B cell (primary cell): ENCODE measurements around the gene SIAH3. TPM values are rescaled to one million over a fixed set of nuclear protein-coding genes. Genes with fewer than 3 reads are reported as not detected.

Experiments
- ATAC-seq: fragments of 200-7000 bp; cut with Tn5 transposase; one replicate; pipeline ENCODE4 v1.10.0; 2021; ENCODE audit warnings: low read depth, mild to moderate bottlenecking, moderate number of reproducible peaks, moderate library complexity
- CTCF ChIA-PET: fragments of 350-600 bp; sonication (Branson Sonifier 250); formaldehyde crosslinking; loops from one replicate; lab custom pipeline; 2021; ENCODE audit warnings: antibody characterized with exemption, inconsistent platforms; lab: Charles Lee
- POLR2A ChIA-PET: fragments of 350-600 bp; sonication (Branson Sonifier 250); formaldehyde crosslinking; loops from one replicate; lab custom pipeline; 2021; ENCODE audit warnings: antibody characterized with exemption; lab: Charles Lee
- DNase-seq: peaks from one replicate; pipeline ENCODE4 v3.0.0; 2013
- H2AFZ ChIP-seq: 2 replicates; pipeline ENCODE4 v1.6.1; 2012; ENCODE audit warnings: mild to moderate bottlenecking, low read depth, low read length; ENCODE audit not compliant: insufficient read depth, poor library complexity, severe bottlenecking
- H3K27ac ChIP-seq, 2 donors: 1 replicate in 1 of 2; 2 replicates in 1 of 2; pipeline ENCODE4 v1.5.1; 2012 to 2013; ENCODE audit warnings: low read length in 2 of 2, mild to moderate bottlenecking in 2 of 2, moderate library complexity in 1 of 2
- H3K27me3 ChIP-seq, 4 experiments: fragments of 200-600 bp in 1 of 4; sonication (generic) in 1 of 4; replicated peaks in 1 of 4; 1 replicate in 2 of 4; 2 replicates in 2 of 4; pipeline versions ENCODE4 v1.6.1 to v1.7.0; 2013 to 2016; ENCODE audit warnings: low read length in 3 of 4, mild to moderate bottlenecking in 2 of 4, mixed read lengths in 1 of 4, moderate library complexity in 1 of 4; ENCODE audit not compliant: insufficient read depth in 4 of 4, control insufficient read depth in 3 of 4; ENCODE audit errors: control extremely low read depth in 1 of 4
- H3K36me3 ChIP-seq, 2 experiments: replicated peaks in 1 of 2; 1 replicate in 1 of 2; 2 replicates in 1 of 2; pipeline versions ENCODE4 v1.6.1 to v1.7.1; 2013; ENCODE audit warnings: low read length in 1 of 2; ENCODE audit not compliant: insufficient read depth in 2 of 2, control insufficient read depth in 1 of 2; ENCODE audit errors: control extremely low read depth in 1 of 2, extremely low read depth in 1 of 2
- H3K4me1 ChIP-seq, 2 donors: fragments of 200-600 bp in 1 of 2; sonication (generic) in 1 of 2; 1 replicate in 1 of 2; 2 replicates in 1 of 2; pipeline versions ENCODE4 v1.5.1 to v1.6.1; 2013 to 2017; ENCODE audit warnings: low read length in 2 of 2; ENCODE audit not compliant: control insufficient read depth in 2 of 2, insufficient read depth in 2 of 2
- H3K4me2 ChIP-seq: replicated peaks from 2 replicates; pipeline ENCODE3; 2012; ENCODE audit warnings: mild to moderate bottlenecking, low read depth, low read length; ENCODE audit not compliant: poor library complexity, severe bottlenecking
- H3K4me3 ChIP-seq, 5 experiments: fragments of 200-600 bp in 1 of 5; sonication (generic) in 1 of 5; 1 replicate in 3 of 5; 2 replicates in 2 of 5; pipeline versions ENCODE4 v1.5.1 to v1.7.0; 2011 to 2016; ENCODE audit warnings: low read length in 4 of 5, mild to moderate bottlenecking in 4 of 5, low read depth in 2 of 5, control low read depth in 1 of 5, moderate library complexity in 1 of 5; ENCODE audit not compliant: insufficient read depth in 1 of 5; ENCODE audit errors: control extremely low read depth in 1 of 5, extremely low read depth in 1 of 5
- H3K79me2 ChIP-seq: fragments of 200-600 bp; sonication (generic); one replicate; pipeline ENCODE4 v1.6.0; 2016; ENCODE audit warnings: low read length; ENCODE audit not compliant: control insufficient read depth, insufficient read depth
- H3K9ac ChIP-seq: fragments of 200-600 bp; sonication (generic); 2 replicates; pipeline ENCODE4 v1.6.1; 2017; ENCODE audit warnings: mild to moderate bottlenecking, low read length, moderate library complexity
- H3K9me3 ChIP-seq, 3 donors: one replicate each; pipeline versions ENCODE4 v1.6.1 to v1.7.1; 2013; ENCODE audit warnings: low read length in 2 of 3; ENCODE audit not compliant: control insufficient read depth in 2 of 3, insufficient read depth in 1 of 3; ENCODE audit errors: control extremely low read depth in 1 of 3
- H4K20me1 ChIP-seq: 2 replicates; pipeline ENCODE4 v1.6.0; 2012; ENCODE audit warnings: mild to moderate bottlenecking, low read length; ENCODE audit not compliant: insufficient read depth, control insufficient read depth, poor library complexity, severe bottlenecking
- H3K27ac Mint-ChIP-seq: one replicate; pipeline ENCODE4 v1.8.0; 2021; ENCODE audit warnings: mixed read lengths
- H3K27me3 Mint-ChIP-seq: one replicate; pipeline ENCODE4 v1.8.0; 2021; ENCODE audit warnings: mixed read lengths
- H3K4me1 Mint-ChIP-seq: one replicate; pipeline ENCODE4 v1.8.0; 2021; ENCODE audit warnings: mixed read lengths
- H3K4me3 Mint-ChIP-seq: one replicate; pipeline ENCODE4 v1.8.0; 2021; ENCODE audit warnings: mixed read lengths
- H3K9me3 Mint-ChIP-seq: one replicate; pipeline ENCODE4 v1.8.0; 2022; ENCODE audit warnings: mixed read lengths; ENCODE audit not compliant: insufficient read depth
- EZH2 ChIP-seq: IDR thresholded peaks from 2 replicates; pipeline ENCODE4 v1.6.1; 2012; ENCODE audit warnings: borderline replicate concordance, low read depth, mild to moderate bottlenecking, moderate library complexity, low read length; ENCODE audit not compliant: insufficient read depth, poor library complexity, severe bottlenecking
- WGBS: methylation state at CpG from one replicate; pipeline ENCODE4 v1.1.5; 2013; ENCODE audit warnings: missing lambda C conversion rate; ENCODE audit not compliant: insufficient coverage; 5-methylcytosine and 5-hydroxymethylcytosine counted together
- intact Hi-C: fragments of 100-400 bp; cut with micrococcal nuclease; formaldehyde crosslinking; loops from one replicate; pipeline ENCODE4 v1.10.0; 2022
- polyA plus RNA-seq: library from polyadenylated mRNA; depleted of rRNA; stranded (reverse); fragments of >200 nt; gene quantifications from 2 replicates; pipeline ENCODE4 v1.2.3, GENCODE V29; 2012
- total RNA-seq, 2 donors: library from RNA; stranded (reverse); fragments of 120-200 nt in 1 of 2; gene quantifications; 1 replicate in 1 of 2; 2 replicates in 1 of 2; pipeline versions ENCODE4 v1.2.3 to v1.2.4, GENCODE V29; 2013 to 2022
- TF ChIP-seq, protein P1 (sequence below): fragments of 200-600 bp; IDR thresholded peaks from one replicate; pipeline ENCODE4 v1.8.0; 2022; ENCODE audit warnings: antibody characterized with exemption, mild to moderate bottlenecking

The SIAH3 gene
- total and polyA plus RNA-seq, 2 donors (not counting 1 experiment from before 2014, with no cell fraction given): not detected

DNA sequence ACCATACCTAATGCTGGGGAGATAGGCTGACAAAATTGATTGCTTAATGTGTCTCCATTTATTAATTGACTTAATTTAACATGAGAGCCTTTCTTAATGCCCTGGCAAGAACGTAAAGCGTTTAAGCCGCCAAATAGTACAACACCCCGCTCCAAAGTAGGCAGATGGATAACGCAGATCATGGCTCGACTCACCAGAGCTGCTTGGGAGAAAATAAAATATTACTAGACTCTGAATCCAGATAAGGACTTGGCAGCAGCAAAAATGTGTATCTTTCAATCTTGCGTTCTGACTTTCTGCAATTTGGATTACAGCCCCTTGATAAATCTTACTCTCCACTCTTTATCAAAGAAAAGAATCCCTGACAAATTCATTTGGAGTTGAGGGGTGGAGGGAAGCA, 403 bp upstream of the SIAH3 start:
- DNase-seq: no peak
- Mint-ChIP-seq H3K4me1 (peaks cover 29% of the 10 kb centered on the region), H3K27me3 (peaks cover 81% of the 10 kb centered on the region), H3K9me3 (no peaks in the 10 kb centered on the region), H3K27ac (no peak overlapping the region), H3K4me3 (peak overlapping the region; percentile 62)
- peak overlapping the region; percentile 72 for H2AFZ ChIP-seq
- no peaks in the 10 kb centered on the region for H4K20me1 ChIP-seq
- intact Hi-C loops: no loop called here
- POLR2A ChIA-PET: no interaction called here
- peaks cover 30 to 32% of the 10 kb centered on the region in 2 donors for H3K4me1 ChIP-seq
- ATAC-seq: no peak
- H3K4me3 ChIP-seq: no peak overlapping the region
- H3K79me2 ChIP-seq: no peaks in the 10 kb centered on the region
- H3K9me3 ChIP-seq: peaks cover 0 to 4% (median 0%) of the 10 kb centered on the region in 3 donors
- no peak overlapping the region for H3K9ac ChIP-seq
- no peaks in the 10 kb centered on the region for H3K36me3 ChIP-seq
- no peak overlapping the region for H3K27ac ChIP-seq
- WGBS: 100% methylated on average over 2 of the region's 7 CpGs
- H3K27me3 ChIP-seq: peaks cover 0 to 45% (median 18%) of the 10 kb centered on the region in 4 experiments
- peak overlapping the region; percentile 69 for H3K4me2 ChIP-seq
- TF ChIP-seq, protein P1, sequence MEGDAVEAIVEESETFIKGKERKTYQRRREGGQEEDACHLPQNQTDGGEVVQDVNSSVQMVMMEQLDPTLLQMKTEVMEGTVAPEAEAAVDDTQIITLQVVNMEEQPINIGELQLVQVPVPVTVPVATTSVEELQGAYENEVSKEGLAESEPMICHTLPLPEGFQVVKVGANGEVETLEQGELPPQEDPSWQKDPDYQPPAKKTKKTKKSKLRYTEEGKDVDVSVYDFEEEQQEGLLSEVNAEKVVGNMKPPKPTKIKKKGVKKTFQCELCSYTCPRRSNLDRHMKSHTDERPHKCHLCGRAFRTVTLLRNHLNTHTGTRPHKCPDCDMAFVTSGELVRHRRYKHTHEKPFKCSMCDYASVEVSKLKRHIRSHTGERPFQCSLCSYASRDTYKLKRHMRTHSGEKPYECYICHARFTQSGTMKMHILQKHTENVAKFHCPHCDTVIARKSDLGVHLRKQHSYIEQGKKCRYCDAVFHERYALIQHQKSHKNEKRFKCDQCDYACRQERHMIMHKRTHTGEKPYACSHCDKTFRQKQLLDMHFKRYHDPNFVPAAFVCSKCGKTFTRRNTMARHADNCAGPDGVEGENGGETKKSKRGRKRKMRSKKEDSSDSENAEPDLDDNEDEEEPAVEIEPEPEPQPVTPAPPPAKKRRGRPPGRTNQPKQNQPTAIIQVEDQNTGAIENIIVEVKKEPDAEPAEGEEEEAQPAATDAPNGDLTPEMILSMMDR: no peak
- no peak for TF ChIP-seq EZH2
- CTCF ChIA-PET: no interaction called here

DNA sequence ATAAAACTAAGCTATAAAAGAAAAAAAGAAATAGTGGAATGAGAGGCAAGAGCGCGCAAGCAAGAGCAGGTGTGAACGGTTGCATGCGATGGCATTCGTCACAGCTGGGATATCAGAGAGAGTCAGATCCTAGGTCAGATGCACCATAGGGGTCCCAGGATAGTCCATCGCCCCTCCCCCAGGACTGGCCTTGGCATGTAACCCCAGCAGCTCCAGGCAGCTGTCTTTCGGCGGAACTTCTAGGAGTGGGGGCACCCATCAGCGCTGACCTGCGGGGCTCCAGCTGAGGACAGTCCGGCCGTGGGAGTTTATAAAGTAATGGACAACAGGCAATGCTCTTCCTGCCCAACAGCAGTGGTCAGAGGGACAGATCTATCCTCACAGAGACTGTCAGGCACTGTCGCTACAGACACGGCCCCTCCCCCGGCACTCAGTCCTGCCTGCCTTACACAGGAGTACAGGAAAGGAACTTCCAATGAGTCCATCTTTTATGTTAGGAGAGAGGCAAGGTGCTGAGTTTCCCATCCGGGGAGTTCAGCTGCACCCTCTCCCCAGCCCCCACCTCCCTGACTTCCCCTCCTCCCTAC, 1.4 kb downstream of the SIAH3 start:
- Mint-ChIP-seq H3K4me3 (no peak overlapping the region), H3K4me1 (peaks cover 29% of the 10 kb centered on the region), H3K9me3 (no peaks in the 10 kb centered on the region), H3K27me3 (peaks cover 72% of the 10 kb centered on the region), H3K27ac (no peak overlapping the region)
- H2AFZ ChIP-seq: peak overlapping the region; percentile 72
- H3K27ac ChIP-seq: no peak overlapping the region
- no peak for DNase-seq
- intact Hi-C loops: no loop called here
- peak overlapping the region; percentile 22 for H3K9ac ChIP-seq
- H3K4me2 ChIP-seq: peak overlapping the region; percentile 69
- WGBS: 87% methylated on average over 13 of the region's 16 CpGs
- no peaks in the 10 kb centered on the region for H3K36me3 ChIP-seq
- ChIA-PET POLR2A (no interaction called here), CTCF (no interaction called here)
- ATAC-seq: no peak
- peaks cover 30 to 32% of the 10 kb centered on the region in 2 donors for H3K4me1 ChIP-seq
- no peaks in the 10 kb centered on the region for H4K20me1 ChIP-seq
- H3K27me3 ChIP-seq: peaks cover 0 to 45% (median 18%) of the 10 kb centered on the region in 4 experiments
- peaks cover 0 to 4% (median 0%) of the 10 kb centered on the region in 3 donors for H3K9me3 ChIP-seq
- H3K79me2 ChIP-seq: no peaks in the 10 kb centered on the region
- no peak for TF ChIP-seq EZH2
- no peak overlapping the region for H3K4me3 ChIP-seq
